Measurements from ENCODE around the gene KAT2B.

DNA sequence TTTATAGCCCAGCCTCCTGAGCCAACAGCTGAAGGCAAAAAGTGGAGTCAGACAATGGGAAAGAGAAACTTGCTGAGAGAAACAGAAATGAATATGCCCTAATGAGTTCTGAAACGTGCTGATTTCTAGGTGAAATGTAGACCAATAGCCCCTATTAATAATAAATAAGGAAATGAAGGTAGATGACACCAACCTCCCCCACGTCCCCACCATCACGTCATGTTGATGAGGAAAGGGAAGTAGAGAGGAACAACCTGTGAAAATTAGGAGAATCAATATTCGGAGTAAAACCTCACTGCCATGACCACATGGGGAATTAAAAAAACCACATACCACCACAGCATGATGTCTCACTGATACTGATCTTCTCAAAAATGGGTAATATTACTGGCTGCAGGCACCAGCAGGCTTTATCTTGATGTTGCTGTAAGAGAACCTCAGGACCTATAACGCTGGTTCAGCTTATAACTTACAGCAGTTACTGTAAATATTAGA, 64.0 kb downstream of the KAT2B start:
- TF ChIP-seq POLR2A (IDR thresholded peaks at IDR 0.05): no peak
- TF ChIP-seq, protein P1, sequence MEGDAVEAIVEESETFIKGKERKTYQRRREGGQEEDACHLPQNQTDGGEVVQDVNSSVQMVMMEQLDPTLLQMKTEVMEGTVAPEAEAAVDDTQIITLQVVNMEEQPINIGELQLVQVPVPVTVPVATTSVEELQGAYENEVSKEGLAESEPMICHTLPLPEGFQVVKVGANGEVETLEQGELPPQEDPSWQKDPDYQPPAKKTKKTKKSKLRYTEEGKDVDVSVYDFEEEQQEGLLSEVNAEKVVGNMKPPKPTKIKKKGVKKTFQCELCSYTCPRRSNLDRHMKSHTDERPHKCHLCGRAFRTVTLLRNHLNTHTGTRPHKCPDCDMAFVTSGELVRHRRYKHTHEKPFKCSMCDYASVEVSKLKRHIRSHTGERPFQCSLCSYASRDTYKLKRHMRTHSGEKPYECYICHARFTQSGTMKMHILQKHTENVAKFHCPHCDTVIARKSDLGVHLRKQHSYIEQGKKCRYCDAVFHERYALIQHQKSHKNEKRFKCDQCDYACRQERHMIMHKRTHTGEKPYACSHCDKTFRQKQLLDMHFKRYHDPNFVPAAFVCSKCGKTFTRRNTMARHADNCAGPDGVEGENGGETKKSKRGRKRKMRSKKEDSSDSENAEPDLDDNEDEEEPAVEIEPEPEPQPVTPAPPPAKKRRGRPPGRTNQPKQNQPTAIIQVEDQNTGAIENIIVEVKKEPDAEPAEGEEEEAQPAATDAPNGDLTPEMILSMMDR (IDR thresholded peaks at IDR 0.05): no peak
